ENCODE measurements around the gene PRDX3.

DNA sequence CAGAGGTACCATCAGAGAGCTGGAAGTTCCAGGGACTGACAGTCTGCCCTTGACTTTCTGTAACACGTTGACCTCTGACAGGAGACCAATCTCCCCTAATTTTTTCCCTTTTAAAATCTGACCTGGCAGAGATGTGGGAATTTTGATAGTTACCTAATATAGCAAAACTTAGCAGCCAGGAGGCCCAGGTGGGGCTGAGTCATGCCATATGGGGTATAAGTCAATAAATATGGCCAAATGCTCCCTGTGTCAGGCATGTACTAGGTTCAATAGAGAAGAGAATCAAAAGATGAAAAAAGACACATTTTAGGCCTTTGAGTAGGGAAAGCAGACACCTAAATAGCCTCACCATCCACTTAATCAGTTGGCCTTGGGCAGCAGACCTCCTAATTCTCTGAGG lies 22.6 kb upstream of the PRDX3 start:
- TF ChIP-seq, protein P1, sequence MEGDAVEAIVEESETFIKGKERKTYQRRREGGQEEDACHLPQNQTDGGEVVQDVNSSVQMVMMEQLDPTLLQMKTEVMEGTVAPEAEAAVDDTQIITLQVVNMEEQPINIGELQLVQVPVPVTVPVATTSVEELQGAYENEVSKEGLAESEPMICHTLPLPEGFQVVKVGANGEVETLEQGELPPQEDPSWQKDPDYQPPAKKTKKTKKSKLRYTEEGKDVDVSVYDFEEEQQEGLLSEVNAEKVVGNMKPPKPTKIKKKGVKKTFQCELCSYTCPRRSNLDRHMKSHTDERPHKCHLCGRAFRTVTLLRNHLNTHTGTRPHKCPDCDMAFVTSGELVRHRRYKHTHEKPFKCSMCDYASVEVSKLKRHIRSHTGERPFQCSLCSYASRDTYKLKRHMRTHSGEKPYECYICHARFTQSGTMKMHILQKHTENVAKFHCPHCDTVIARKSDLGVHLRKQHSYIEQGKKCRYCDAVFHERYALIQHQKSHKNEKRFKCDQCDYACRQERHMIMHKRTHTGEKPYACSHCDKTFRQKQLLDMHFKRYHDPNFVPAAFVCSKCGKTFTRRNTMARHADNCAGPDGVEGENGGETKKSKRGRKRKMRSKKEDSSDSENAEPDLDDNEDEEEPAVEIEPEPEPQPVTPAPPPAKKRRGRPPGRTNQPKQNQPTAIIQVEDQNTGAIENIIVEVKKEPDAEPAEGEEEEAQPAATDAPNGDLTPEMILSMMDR (IDR thresholded peaks at IDR 0.05): no peak
- TF ChIP-seq POLR2A (IDR thresholded peaks at IDR 0.05): no peak

Data from testis (tissue), 2 donors.